SK-N-SH (cell line): ENCODE data around the gene ABCA7. TPM values are rescaled to one million over a fixed set of nuclear protein-coding genes. Genes with fewer than 3 reads are reported as not detected.

Source experiments
- CTCF ChIA-PET: fragments of 300-600, 350-600 bp; formaldehyde crosslinking; extraction: SDS; loops from one replicate; lab custom pipeline; 2021; lab: Yijun Ruan, JAX
- POLR2A ChIA-PET: fragments of 350-600 bp; sonication (Branson Sonifier 250); formaldehyde crosslinking; extraction: SDS; loops from one replicate; lab custom pipeline; 2020; ENCODE audit warnings: antibody characterized with exemption, inconsistent platforms; lab: Yijun Ruan, JAX
- DNase-seq: peaks from one replicate; pipeline ENCODE4 v3.0.0; 2012
- H2AFZ ChIP-seq: fragments of 200-600 bp; sonication (generic); 2 replicates; pipeline ENCODE4 v1.8.1; 2016; ENCODE audit warnings: antibody characterized with exemption, mild to moderate bottlenecking, low read depth
- H3F3A ChIP-seq: fragments of 200-600 bp; sonication (generic); replicated peaks from 2 replicates; pipeline ENCODE3; 2016; ENCODE audit warnings: antibody characterized with exemption, mild to moderate bottlenecking; ENCODE audit not compliant: insufficient read depth
- H3K27ac ChIP-seq, 2 experiments: fragments of 200-500 bp in 1 of 2; fragments of 200-600 bp in 1 of 2; sonication (Bioruptor generic) in 1 of 2; sonication (generic), shearing (Covaris generic) in 1 of 2; 2 replicates each; pipeline versions ENCODE4 v1.5.1 to v1.6.1; 2014 to 2016; ENCODE audit warnings: low read depth in 2 of 2, inconsistent platforms in 1 of 2, low read length in 1 of 2, mild to moderate bottlenecking in 1 of 2, mixed read lengths in 1 of 2
- H3K27me3 ChIP-seq: fragments of 200-600 bp; sonication (generic), shearing (Covaris generic); 2 replicates; pipeline ENCODE4 v1.6.1; 2016; ENCODE audit warnings: mixed run types; ENCODE audit not compliant: insufficient read depth
- H3K36me3 ChIP-seq, 2 experiments: fragments of 200-500 bp in 1 of 2; fragments of 200-600 bp in 1 of 2; sonication (Bioruptor generic) in 1 of 2; sonication (generic) in 1 of 2; replicated peaks in 1 of 2; 2 replicates each; pipeline versions ENCODE3 to v1.5.1; 2014 to 2016; ENCODE audit warnings: low read length in 1 of 2, mild to moderate bottlenecking in 1 of 2; ENCODE audit not compliant: insufficient read depth in 2 of 2, control insufficient read depth in 1 of 2
- H3K4me1 ChIP-seq, 2 experiments: fragments of 200-500 bp in 1 of 2; fragments of 200-600 bp in 1 of 2; sonication (Bioruptor generic) in 1 of 2; sonication (generic), shearing (Covaris generic) in 1 of 2; 2 replicates each; pipeline versions ENCODE4 v1.5.1 to v1.6.1; 2014 to 2016; ENCODE audit warnings: low read depth in 1 of 2, low read length in 1 of 2, mixed run types in 1 of 2; ENCODE audit not compliant: insufficient read depth in 2 of 2, control insufficient read depth in 1 of 2
- H3K4me2 ChIP-seq: fragments of 200-600 bp; sonication (generic), shearing (Covaris generic); 2 replicates; pipeline ENCODE4 v1.6.1; 2017; ENCODE audit warnings: mixed run types
- H3K4me3 ChIP-seq, 2 experiments: fragments of 200-500 bp in 1 of 2; fragments of 200-600 bp in 1 of 2; sonication (Bioruptor generic) in 1 of 2; sonication (generic), shearing (Covaris generic) in 1 of 2; 2 replicates each; pipeline versions ENCODE4 v1.5.1 to v1.8.1; 2014 to 2016; ENCODE audit warnings: low read depth in 2 of 2, inconsistent platforms in 1 of 2, low read length in 1 of 2, mild to moderate bottlenecking in 1 of 2, mixed read lengths in 1 of 2, moderate library complexity in 1 of 2
- H3K79me2 ChIP-seq: fragments of 200-600 bp; sonication (generic); 2 replicates; pipeline ENCODE4 v1.8.1; 2017; ENCODE audit warnings: mild to moderate bottlenecking; ENCODE audit not compliant: insufficient read depth
- H3K9ac ChIP-seq: fragments of 200-600 bp; sonication (generic); 2 replicates; pipeline ENCODE4 v1.6.1; 2017; ENCODE audit warnings: mixed run types
- H3K9me2 ChIP-seq: fragments of 200-600 bp; sonication (generic); 2 replicates; pipeline ENCODE4 v1.6.1; 2017; ENCODE audit warnings: mixed run types
- H3K9me3 ChIP-seq: fragments of 200-600 bp; sonication (generic); 2 replicates; pipeline ENCODE4 v1.6.1; 2017; ENCODE audit warnings: mixed run types, mild to moderate bottlenecking, moderate library complexity
- H4K20me1 ChIP-seq: fragments of 200-600 bp; sonication (generic); 2 replicates; pipeline ENCODE4 v1.6.1; 2017; ENCODE audit warnings: mild to moderate bottlenecking, mixed run types; ENCODE audit not compliant: insufficient read depth
- CTCF ChIP-seq: fragments of 200-600 bp; sonication (generic); IDR thresholded peaks from 2 replicates; pipeline ENCODE4 v1.6.1; 2017; ENCODE audit warnings: antibody characterized with exemption, mild to moderate bottlenecking, moderate library complexity
- ELF1 ChIP-seq: IDR thresholded peaks from 2 replicates; pipeline ENCODE4 v1.4.0; 2012
- GABPA ChIP-seq: IDR thresholded peaks from 2 replicates; pipeline ENCODE4 v1.4.0; 2012; ENCODE audit warnings: low read depth, mild to moderate bottlenecking
- GATA2 ChIP-seq: sonication (generic); formaldehyde crosslinking; IDR thresholded peaks from 2 replicates; pipeline ENCODE4 v1.5.0; 2020; ENCODE audit warnings: mild to moderate bottlenecking, missing genetic modification reagents
- IRF3 ChIP-seq: fragments of 150-350 bp; IDR thresholded peaks from 2 replicates; pipeline ENCODE4 v1.6.1; 2016; ENCODE audit warnings: mild to moderate bottlenecking, low read depth, low read length
- MEF2A ChIP-seq: IDR thresholded peaks from 2 replicates; pipeline ENCODE4 v1.4.0; 2012; ENCODE audit warnings: low read depth, borderline replicate concordance
- PBX3 ChIP-seq: IDR thresholded peaks from 2 replicates; pipeline ENCODE4; 2012
- RAD21 ChIP-seq: IDR thresholded peaks from 2 replicates; pipeline ENCODE4 v1.6.1; 2012; ENCODE audit warnings: mild to moderate bottlenecking, low read length
- RCOR1 ChIP-seq: fragments of 150-350 bp; IDR thresholded peaks from 2 replicates; pipeline ENCODE4 v1.6.1; 2017; ENCODE audit warnings: antibody characterized with exemption, low read length
- SMC3 ChIP-seq: IDR thresholded peaks from 2 replicates; pipeline ENCODE4 v1.6.1; 2012; ENCODE audit warnings: low read depth, low read length, improper control_type of control experiment
- TAF1 ChIP-seq: IDR thresholded peaks from 2 replicates; pipeline ENCODE4 v1.6.1; 2012; ENCODE audit warnings: low read depth, mild to moderate bottlenecking, low read length, moderate library complexity, borderline replicate concordance
- TCF12 ChIP-seq: IDR thresholded peaks from 2 replicates; pipeline ENCODE4 v1.4.0; 2012
- USF2 ChIP-seq: fragments of 150-350 bp; IDR thresholded peaks from 2 replicates; pipeline ENCODE4 v1.6.1; 2017; ENCODE audit warnings: antibody characterized with exemption, low read length, low read depth, borderline replicate concordance
- WGBS: methylation state at CpG from one replicate; pipeline ENCODE4 v1.1.6; 2017; ENCODE audit warnings: low lambda C conversion rate; 5-methylcytosine and 5-hydroxymethylcytosine counted together
- polyA plus RNA-seq, 3 experiments: library from polyadenylated mRNA; depleted of rRNA; stranded (reverse); fragments of >200 nt; gene quantifications; 2 replicates each; pipeline ENCODE4 v1.2.3, GENCODE V29; 2012

ABCA7 gene
- polyA plus RNA-seq, 1 of the 3 experiments (the other 2 are of a cell fraction) = 7.8 TPM

- Histone ChIP-seq H4K20me1 (no peaks in the 10 kb centered on the region), H3K4me2 (no peak overlapping the region), H3K27me3 (no peaks in the 10 kb centered on the region), H2AFZ (no peak overlapping the region), H3K9me3 (no peaks in the 10 kb centered on the region), H3K36me3 (no peaks in the 10 kb centered on the region), H3F3A (peaks cover 4% of the 10 kb centered on the region), H3K4me3 (no peak overlapping the region), H3K4me1 (peaks cover 0 to 18% of the 10 kb centered on the region in 2 experiments; a peak in 2 of 4 replicates), H3K9ac (no peak overlapping the region), H3K79me2 (no peaks in the 10 kb centered on the region), H3K9me2 (no peaks in the 10 kb centered on the region), H3K27ac (no peak overlapping the region)
- POLR2A ChIA-PET = no interaction called here
- TF ChIP-seq ELF1 = no peak
- no peak for DNase-seq
- WGBS = 100% methylated on average over 1 of the region's 33 CpGs
- CTCF ChIA-PET = no interaction called here
Measured at GRCh38 chr19:1046117-1046626, 6.3 kb downstream of the ABCA7 start.

- no peak overlapping the region for H3K9ac ChIP-seq
- TF ChIP-seq PBX3 (no peak), GATA2 (CRISPR knock-in tag) (no peak), SMC3 (no peak), CTCF (no peak), RCOR1 (no peak), TAF1 (no peak), IRF3 (no peak), USF2 (no peak), TCF12 (no peak), MEF2A (no peak), GABPA (no peak), RAD21 (no peak)
- TF ChIP-seq, all 33 proteins: peak for 0
- ChIA-PET POLR2A (no interaction called here), CTCF (interaction anchor here (0.9 kb wide), 1 partner anchor 18 kb away, joined by 3 read pairs; no protein-coding TSS in a partner anchor)
- Histone ChIP-seq H3K4me3 (no peak overlapping the region), H2AFZ (no peak overlapping the region), H3K79me2 (no peaks in the 10 kb centered on the region), H3K9me3 (no peaks in the 10 kb centered on the region), H3K27ac (no peak overlapping the region), H3F3A (peaks cover 4% of the 10 kb centered on the region), H3K4me2 (no peak overlapping the region), H3K4me1 (peaks cover 0 to 9% of the 10 kb centered on the region in 2 experiments; a peak in 2 of 4 replicates), H3K27me3 (no peaks in the 10 kb centered on the region), H3K36me3 (no peaks in the 10 kb centered on the region), H3K9me2 (no peaks in the 10 kb centered on the region), H4K20me1 (no peaks in the 10 kb centered on the region)
- WGBS = 96% methylated on average over 43 of the region's 77 CpGs
- no peak for DNase-seq
Measured at GRCh38 chr19:1046836-1047695, 7.2 kb downstream of the ABCA7 start.
